ENCODE data around the gene CAPN12. TPM values are rescaled to one million over a fixed set of nuclear protein-coding genes. Genes with fewer than 3 reads are reported as not detected.

Gene CAPN12
- total RNA-seq, 2 experiments from 2014 or later, result 1.2 to 2.6 TPM

- CTCF ChIA-PET (ENCODE audit: unreplicated experiment), result interaction anchor here (0.5 to 0.6 kb wide), 2 partner anchors 248 to 306 kb away, joined by 3 to 5 read pairs; no protein-coding TSS in a partner anchor
- no peak overlapping the region for H3K4me3 ChIP-seq (ENCODE audit: low read depth, low read length, poor library complexity, severe bottlenecking)
Measured at GRCh38 chr19:38725469-38726283, 18.6 kb downstream of the CAPN12 start.

GRCh38 chr19:38723990-38724854 lies 20.1 kb downstream of the CAPN12 start:
- Histone ChIP-seq H3K4me3 (ENCODE audit: low read depth, low read length, poor library complexity, severe bottlenecking) (no peak overlapping the region), H4K20me1 (ENCODE audit: insufficient read depth, low read length) (no peaks in the 10 kb centered on the region), H3K27ac (ENCODE audit: low read depth, low read length, poor library complexity, severe bottlenecking) (no peak overlapping the region), H3K9me3 (ENCODE audit: low read length) (no peaks in the 10 kb centered on the region), H3K4me1 (ENCODE audit: insufficient read depth, low read length, poor library complexity, severe bottlenecking) (no peaks in the 10 kb centered on the region), H3K79me2 (ENCODE audit: insufficient read depth, low read depth, low read length) (no peaks in the 10 kb centered on the region), H3K4me2 (ENCODE audit: low read length) (no peak overlapping the region), H2AFZ (ENCODE audit: low read length) (no peak overlapping the region), H3K9me2 (ENCODE audit: insufficient read depth, low read length) (no peaks in the 10 kb centered on the region), H3K36me3 (ENCODE audit: insufficient read depth, low read length) (peaks cover 55% of the 10 kb centered on the region; the same call in 1 of the 2 replicates)
- DNase-seq (ENCODE audit: low spot score), result no peak
- ChIA-PET POLR2A (no interaction called here), CTCF (ENCODE audit: unreplicated experiment) (interaction anchor here (0.6 kb wide), 1 partner anchor 151 kb away, joined by 6 read pairs; no protein-coding TSS in a partner anchor)
- intact Hi-C loops (cut with micrococcal nuclease; ENCODE audit: unreplicated experiment), result loop anchor here (10.0 kb wide), 2 partner anchors 179 to 209 kb away; no protein-coding TSS in a partner anchor
- TSS peak; percentile 68 for BruUV-seq (replicated peaks)
- TF ChIP-seq CTCF (conservative IDR thresholded peaks at IDR 0.05; ENCODE audit: low read length) (no peak), EZH2phosphoT487 (IDR thresholded peaks at IDR 0.05; ENCODE audit: borderline replicate concordance, low read depth, low read length) (no peak)

More at GRCh38 chr19:38725469-38726283, 18.6 kb downstream of the CAPN12 start:
- Histone ChIP-seq H3K4me1 (ENCODE audit: insufficient read depth, low read length, poor library complexity, severe bottlenecking) (no peaks in the 10 kb centered on the region), H3K36me3 (ENCODE audit: insufficient read depth, low read length) (peaks cover 60% of the 10 kb centered on the region; the same call in 1 of the 2 replicates), H3K79me2 (ENCODE audit: insufficient read depth, low read depth, low read length) (no peaks in the 10 kb centered on the region), H4K20me1 (ENCODE audit: insufficient read depth, low read length) (no peaks in the 10 kb centered on the region), H3K27ac (ENCODE audit: low read depth, low read length, poor library complexity, severe bottlenecking) (no peak overlapping the region), H2AFZ (ENCODE audit: low read length) (no peak overlapping the region), H3K9me2 (ENCODE audit: insufficient read depth, low read length) (no peaks in the 10 kb centered on the region), H3K9me3 (ENCODE audit: low read length) (no peaks in the 10 kb centered on the region), H3K4me2 (ENCODE audit: low read length) (no peak overlapping the region)
- TF ChIP-seq CTCF (conservative IDR thresholded peaks at IDR 0.05; ENCODE audit: low read length), result no peak
- no peak for TF ChIP-seq EZH2phosphoT487 (IDR thresholded peaks at IDR 0.05; ENCODE audit: borderline replicate concordance, low read depth, low read length)
- DNase-seq (ENCODE audit: low spot score), result no peak
- intact Hi-C loops (cut with micrococcal nuclease; ENCODE audit: unreplicated experiment), result loop anchor here (10.0 kb wide), 2 partner anchors 181 to 211 kb away; no protein-coding TSS in a partner anchor
- BruUV-seq (replicated peaks), result no TSS peak
- POLR2A ChIA-PET, result interaction anchor here (0.6 to 0.7 kb wide), 4 partner anchors 27 to 278 kb away, joined by 3 to 5 read pairs (median 4); no protein-coding TSS in a partner anchor
